ENCODE results near the gene GAREM2. TPM values are rescaled to one million over a fixed set of nuclear protein-coding genes. Genes with fewer than 3 reads are reported as not detected.
A peak's percentile ranks its signal among the peaks of the same experiment; 100 is the strongest.

GAREM2 gene
- total RNA-seq, 1 donor from 2014 or later: 4.2 TPM

DNA sequence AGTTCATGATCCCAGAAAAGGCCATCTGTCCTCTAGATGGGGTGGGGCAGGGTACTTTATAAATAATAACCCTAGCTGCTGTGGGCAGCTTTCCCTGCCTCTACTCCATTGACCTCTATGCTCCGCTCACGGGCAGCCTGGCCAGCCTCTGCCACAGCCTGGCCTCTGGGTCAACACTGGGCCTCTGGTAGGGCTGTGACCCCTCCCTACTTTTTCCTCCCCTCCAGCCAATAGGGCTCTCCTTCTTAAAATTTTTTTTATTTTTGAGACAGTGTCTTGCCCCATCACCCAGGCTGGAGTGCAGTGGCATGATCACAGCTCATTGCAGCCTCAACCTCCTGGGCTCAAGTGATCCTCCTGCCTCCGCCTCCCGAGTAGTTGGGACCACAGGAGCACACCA is 4.1 kb upstream of the GAREM2 start:
- Histone ChIP-seq H3K4me3 (ENCODE audit: insufficient read depth, low read depth, low read length) (no peak overlapping the region), H3K4me1 (ENCODE audit: insufficient read depth, low read length) (no peaks in the 10 kb centered on the region), H3K9me3 (ENCODE audit: insufficient read depth, low read depth, low read length) (no peaks in the 10 kb centered on the region), H3K36me3 (ENCODE audit: insufficient read depth, low read length) (no peaks in the 10 kb centered on the region), H3K79me2 (ENCODE audit: insufficient read depth, low read length) (no peaks in the 10 kb centered on the region), H3K27ac (ENCODE audit: low read depth, low read length) (no peak overlapping the region), H3K27me3 (ENCODE audit: insufficient read depth, low read length) (peaks cover 7% of the 10 kb centered on the region), H3K4me2 (ENCODE audit: low read length) (no peak overlapping the region), H2AFZ (ENCODE audit: low read depth, low read length) (no peak overlapping the region), H3K9ac (ENCODE audit: low read length) (no peak overlapping the region), H4K20me1 (ENCODE audit: insufficient read depth, low read length) (no peaks in the 10 kb centered on the region)
- Mint-ChIP-seq H3K27me3 (ENCODE audit: low read depth, unreplicated experiment) (peaks cover 28% of the 10 kb centered on the region), H3K9me3 (ENCODE audit: unreplicated experiment) (peaks cover 2% of the 10 kb centered on the region), H3K36me3 (ENCODE audit: low read depth, unreplicated experiment) (no peaks in the 10 kb centered on the region), H3K4me1 (ENCODE audit: low read depth, unreplicated experiment) (no peaks in the 10 kb centered on the region), H3K27ac (ENCODE audit: unreplicated experiment) (no peak overlapping the region), H3K4me3 (ENCODE audit: unreplicated experiment) (no peak overlapping the region)
- TF ChIP-seq CTCF (IDR thresholded peaks at IDR 0.05; ENCODE audit: insufficient read depth, low read depth, low read length) (no peak), EZH2 (IDR thresholded peaks at IDR 0.05; ENCODE audit: insufficient read depth, low read length) (no peak)
- FAIRE-seq: no peak
- DNase-seq (ENCODE audit: low read depth): no peak

GRCh38 chr2:26169226-26169625 is 3.7 kb upstream of the GAREM2 start:
- Histone ChIP-seq H3K4me2 (ENCODE audit: low read length) (no peak overlapping the region), H3K36me3 (ENCODE audit: insufficient read depth, low read length) (no peaks in the 10 kb centered on the region), H3K27ac (ENCODE audit: low read depth, low read length) (no peak overlapping the region), H3K9ac (ENCODE audit: low read length) (no peak overlapping the region), H4K20me1 (ENCODE audit: insufficient read depth, low read length) (no peaks in the 10 kb centered on the region), H3K9me3 (ENCODE audit: insufficient read depth, low read depth, low read length) (no peaks in the 10 kb centered on the region), H3K4me1 (ENCODE audit: insufficient read depth, low read length) (no peaks in the 10 kb centered on the region), H3K4me3 (ENCODE audit: insufficient read depth, low read depth, low read length) (no peak overlapping the region), H2AFZ (ENCODE audit: low read depth, low read length) (no peak overlapping the region), H3K27me3 (ENCODE audit: insufficient read depth, low read length) (peaks cover 10% of the 10 kb centered on the region), H3K79me2 (ENCODE audit: insufficient read depth, low read length) (no peaks in the 10 kb centered on the region)
- Mint-ChIP-seq H3K27me3 (ENCODE audit: low read depth, unreplicated experiment) (peaks cover 30% of the 10 kb centered on the region), H3K27ac (ENCODE audit: unreplicated experiment) (no peak overlapping the region), H3K4me1 (ENCODE audit: low read depth, unreplicated experiment) (no peaks in the 10 kb centered on the region), H3K4me3 (ENCODE audit: unreplicated experiment) (peak overlapping the region; percentile 30), H3K36me3 (ENCODE audit: low read depth, unreplicated experiment) (no peaks in the 10 kb centered on the region), H3K9me3 (ENCODE audit: unreplicated experiment) (peaks cover 2% of the 10 kb centered on the region)
- TF ChIP-seq CTCF (IDR thresholded peaks at IDR 0.05; ENCODE audit: insufficient read depth, low read depth, low read length): no peak
- no peak for TF ChIP-seq EZH2 (IDR thresholded peaks at IDR 0.05; ENCODE audit: insufficient read depth, low read length)
- FAIRE-seq (no peak), DNase-seq (ENCODE audit: low read depth) (no peak)

GRCh38 chr2:26169681-26170414 is 3.0 kb upstream of the GAREM2 start:
- H3K36me3 Mint-ChIP-seq (ENCODE audit: low read depth, unreplicated experiment): no peaks in the 10 kb centered on the region
- no peaks in the 10 kb centered on the region for H4K20me1 ChIP-seq (ENCODE audit: insufficient read depth, low read length)
- TF ChIP-seq EZH2 (IDR thresholded peaks at IDR 0.05; ENCODE audit: insufficient read depth, low read length) (no peak), CTCF (IDR thresholded peaks at IDR 0.05; ENCODE audit: insufficient read depth, low read depth, low read length) (no peak)
- no peak overlapping the region for H3K9ac ChIP-seq (ENCODE audit: low read length)
- DNase-seq (ENCODE audit: low read depth): no peak
- peaks cover 37% of the 10 kb centered on the region for H3K27me3 Mint-ChIP-seq (ENCODE audit: low read depth, unreplicated experiment)
- H2AFZ ChIP-seq (ENCODE audit: low read depth, low read length): no peak overlapping the region
- H3K4me1 Mint-ChIP-seq (ENCODE audit: low read depth, unreplicated experiment): no peaks in the 10 kb centered on the region
- FAIRE-seq: no peak
- peaks cover 5% of the 10 kb centered on the region for H3K9me3 Mint-ChIP-seq (ENCODE audit: unreplicated experiment)
- peak overlapping the region; percentile 30 for H3K27ac Mint-ChIP-seq (ENCODE audit: unreplicated experiment)
- H3K27ac ChIP-seq (ENCODE audit: low read depth, low read length): no peak overlapping the region
- no peak overlapping the region for H3K4me2 ChIP-seq (ENCODE audit: low read length)
- H3K4me3 ChIP-seq (ENCODE audit: insufficient read depth, low read depth, low read length): no peak overlapping the region
- H3K4me3 Mint-ChIP-seq (ENCODE audit: unreplicated experiment): peak overlapping the region; percentile 30
- H3K4me1 ChIP-seq (ENCODE audit: insufficient read depth, low read length): no peaks in the 10 kb centered on the region
- no peaks in the 10 kb centered on the region for H3K9me3 ChIP-seq (ENCODE audit: insufficient read depth, low read depth, low read length)
- no peaks in the 10 kb centered on the region for H3K79me2 ChIP-seq (ENCODE audit: insufficient read depth, low read length)
- no peaks in the 10 kb centered on the region for H3K36me3 ChIP-seq (ENCODE audit: insufficient read depth, low read length)
- peaks cover 12% of the 10 kb centered on the region for H3K27me3 ChIP-seq (ENCODE audit: insufficient read depth, low read length)
